Skeletal muscle satellite cell (primary cell): Measurements from ENCODE around the gene GJE1.
"Not testable (repeated sequence)": the region's sequence is repeated elsewhere in the genome, so short reads cannot be mapped to it uniquely, and the experiment has no call there.

Source experiments
- H3K27me3 ChIP-seq: 2 replicates; pipeline ENCODE4 v1.7.0; 2013; ENCODE audit warnings: low read length; ENCODE audit not compliant: control insufficient read depth, insufficient read depth
- H3K36me3 ChIP-seq: 2 replicates; pipeline ENCODE4 v1.7.0; 2013; ENCODE audit warnings: mild to moderate bottlenecking, control low read depth, low read length; ENCODE audit not compliant: insufficient read depth
- H3K4me1 ChIP-seq: 2 replicates; pipeline ENCODE4 v1.7.0; 2013; ENCODE audit warnings: low read length; ENCODE audit not compliant: control insufficient read depth, insufficient read depth
- H3K4me2 ChIP-seq: 2 replicates; pipeline ENCODE4 v1.7.0; 2013; ENCODE audit warnings: mild to moderate bottlenecking, low read length
- H3K4me3 ChIP-seq: 2 replicates; pipeline ENCODE4 v1.7.0; 2013; ENCODE audit warnings: low read length
- H3K9ac ChIP-seq: 2 replicates; pipeline ENCODE4 v1.7.0; 2013; ENCODE audit warnings: mild to moderate bottlenecking, low read depth, low read length, moderate library complexity
- H3K9me3 ChIP-seq: replicated peaks from 2 replicates; pipeline ENCODE4 v1.7.0; 2013; ENCODE audit warnings: mild to moderate bottlenecking, control low read depth, low read length

GJE1 gene

GRCh38 chr6:142138876-142139275 lies 6.2 kb downstream of the GJE1 start:
- H3K27me3 ChIP-seq: no peaks in the 10 kb centered on the region
- H3K9ac ChIP-seq: no peak overlapping the region
- H3K4me2 ChIP-seq: no peak overlapping the region
- H3K9me3 ChIP-seq: no peaks in the 10 kb centered on the region
- H3K36me3 ChIP-seq: no peaks in the 10 kb centered on the region
- no peaks in the 10 kb centered on the region for H3K4me1 ChIP-seq
- H3K4me3 ChIP-seq: no peak overlapping the region

- not testable (repeated sequence) for H3K36me3 ChIP-seq, H3K9me3 ChIP-seq, H3K27me3 ChIP-seq, H3K9ac ChIP-seq, H3K4me3 ChIP-seq, H3K4me1 ChIP-seq, H3K4me2 ChIP-seq
Observed at GRCh38 chr6:142141531-142141930, 8.8 kb downstream of the GJE1 start.

GRCh38 chr6:142146828-142147662 lies 14.3 kb downstream of the GJE1 start, which contains the start of the genes NMBR and VTA1:
Gene NMBR (minus strand): TSS chr6:142147122. CDS start chr6:142088658, 58,464 bp downstream.
Gene VTA1 (plus strand): TSS chr6:142147263. CDS start chr6:142147288, 25 bp downstream.
- H3K4me3 ChIP-seq: peak within 1 kb of the TSS; percentile 92
- no peaks in the 10 kb centered on the region for H3K36me3 ChIP-seq
- peak within 1 kb of the TSS; percentile 88 for H3K4me2 ChIP-seq
- peak within 1 kb of the TSS; percentile 94 for H3K9ac ChIP-seq
- peaks cover 19% of the 10 kb centered on the region for H3K4me1 ChIP-seq
- H3K9me3 ChIP-seq: no peaks in the 10 kb centered on the region
- no peaks in the 10 kb centered on the region for H3K27me3 ChIP-seq

GRCh38 chr6:142152746-142153145 lies 20.0 kb downstream of the GJE1 start:
- no peaks in the 10 kb centered on the region for H3K36me3 ChIP-seq
- no peak overlapping the region for H3K4me3 ChIP-seq
- H3K4me1 ChIP-seq: peaks cover 37% of the 10 kb centered on the region
- H3K4me2 ChIP-seq: peak overlapping the region; percentile 56
- H3K27me3 ChIP-seq: no peaks in the 10 kb centered on the region
- peak overlapping the region; percentile 35 for H3K9ac ChIP-seq
- H3K9me3 ChIP-seq: no peaks in the 10 kb centered on the region

DNA sequence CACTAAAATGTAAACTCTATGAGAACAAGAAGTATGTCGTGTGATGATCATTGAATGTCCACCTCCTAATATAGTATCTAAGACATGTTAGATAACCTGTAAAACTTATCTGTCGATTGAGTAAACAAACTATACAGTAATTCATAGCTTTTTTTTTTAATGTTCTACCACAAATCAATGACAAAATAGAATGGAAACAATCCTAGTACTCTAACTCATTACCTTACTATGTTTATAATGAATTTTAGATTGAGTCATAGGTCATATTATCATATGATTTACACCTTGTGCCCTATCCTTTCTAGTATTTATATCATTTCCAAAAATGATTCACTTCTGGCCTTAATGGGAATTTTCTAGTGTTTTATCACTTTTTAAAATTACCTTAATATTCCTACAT lies 20.5 kb downstream of the GJE1 start:
- Histone ChIP-seq H3K9me3 (no peaks in the 10 kb centered on the region), H3K4me2 (peak overlapping the region; percentile 56), H3K4me3 (no peak overlapping the region), H3K27me3 (no peaks in the 10 kb centered on the region), H3K36me3 (no peaks in the 10 kb centered on the region), H3K9ac (peak overlapping the region; percentile 6), H3K4me1 (peaks cover 34% of the 10 kb centered on the region)

- Histone ChIP-seq H3K4me2 (no peak overlapping the region), H3K9me3 (no peaks in the 10 kb centered on the region), H3K4me1 (peaks cover 24% of the 10 kb centered on the region), H3K36me3 (no peaks in the 10 kb centered on the region), H3K9ac (no peak overlapping the region), H3K27me3 (no peaks in the 10 kb centered on the region), H3K4me3 (no peak overlapping the region)
Observed at GRCh38 chr6:142154336-142154735, 21.6 kb downstream of the GJE1 start.

GRCh38 chr6:142155091-142155490 lies 22.4 kb downstream of the GJE1 start:
- no peak overlapping the region for H3K9ac ChIP-seq
- no peaks in the 10 kb centered on the region for H3K36me3 ChIP-seq
- no peaks in the 10 kb centered on the region for H3K9me3 ChIP-seq
- H3K4me3 ChIP-seq: no peak overlapping the region
- peaks cover 24% of the 10 kb centered on the region for H3K4me1 ChIP-seq
- no peak overlapping the region for H3K4me2 ChIP-seq
- no peaks in the 10 kb centered on the region for H3K27me3 ChIP-seq

DNA sequence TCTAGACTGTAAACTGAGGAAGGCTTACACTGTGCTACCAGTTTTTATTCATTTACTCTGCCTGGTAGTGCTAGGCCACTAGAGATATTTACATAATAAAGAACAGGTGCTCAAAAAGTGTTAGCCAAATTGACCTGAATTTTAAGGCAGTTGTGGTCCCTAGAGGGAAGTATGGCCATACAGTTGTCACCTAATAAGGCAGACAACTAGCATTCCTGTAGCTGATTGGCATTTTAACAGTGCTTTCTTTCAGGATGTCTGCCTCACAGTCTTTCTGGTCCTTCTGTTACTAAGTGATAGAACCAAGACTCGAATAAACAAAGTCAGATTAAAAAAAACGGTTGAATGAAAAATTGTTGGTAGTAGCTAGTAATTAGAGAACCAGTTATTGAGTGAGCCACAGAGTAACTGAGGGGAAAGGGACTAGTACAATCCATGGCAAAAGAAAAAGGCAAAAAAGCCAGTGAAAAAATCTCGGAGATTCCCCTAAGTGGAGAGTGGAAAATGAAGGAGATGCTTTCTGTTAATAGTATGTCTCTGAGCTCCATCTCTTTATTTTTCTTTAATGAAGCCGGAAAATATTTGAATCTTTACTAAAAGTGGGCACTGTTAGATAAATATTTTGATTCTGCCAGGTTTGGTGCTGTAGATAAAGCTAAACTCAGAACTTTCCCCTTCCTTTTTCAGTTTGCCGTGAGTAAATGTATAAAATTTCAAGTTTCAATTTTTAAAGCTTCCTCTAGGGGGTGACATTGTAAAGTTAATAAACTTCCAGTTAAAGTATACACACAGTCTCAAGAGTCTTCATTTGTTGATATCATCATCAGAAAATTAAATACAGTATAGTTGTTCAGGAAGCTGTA lies 23.4 kb downstream of the GJE1 start:
- no peaks in the 10 kb centered on the region for H3K36me3 ChIP-seq
- H3K4me3 ChIP-seq: no peak overlapping the region
- peaks cover 24% of the 10 kb centered on the region for H3K4me1 ChIP-seq
- H3K4me2 ChIP-seq: no peak overlapping the region
- no peaks in the 10 kb centered on the region for H3K9me3 ChIP-seq
- H3K9ac ChIP-seq: no peak overlapping the region
- H3K27me3 ChIP-seq: no peaks in the 10 kb centered on the region

DNA sequence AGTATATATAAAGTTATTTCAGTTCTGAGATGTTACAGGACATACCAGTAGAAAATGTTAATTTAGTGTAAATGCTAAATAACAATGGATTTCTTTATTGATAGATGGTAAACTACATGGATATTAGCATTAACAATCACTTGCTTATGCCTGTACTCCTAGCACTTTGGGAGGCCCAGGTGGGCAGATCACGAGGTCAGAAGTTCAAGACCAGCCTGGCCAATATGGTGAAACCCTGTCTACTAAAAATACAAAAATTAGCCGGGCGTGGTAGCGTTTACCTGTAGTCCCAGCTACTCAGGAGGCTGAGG lies 24.0 kb downstream of the GJE1 start:
- H3K36me3 ChIP-seq, H3K4me3 ChIP-seq, H3K9ac ChIP-seq, H3K4me2 ChIP-seq, H3K9me3 ChIP-seq, H3K27me3 ChIP-seq: not testable (repeated sequence)
- peaks cover 24% of the 10 kb centered on the region for H3K4me1 ChIP-seq

DNA sequence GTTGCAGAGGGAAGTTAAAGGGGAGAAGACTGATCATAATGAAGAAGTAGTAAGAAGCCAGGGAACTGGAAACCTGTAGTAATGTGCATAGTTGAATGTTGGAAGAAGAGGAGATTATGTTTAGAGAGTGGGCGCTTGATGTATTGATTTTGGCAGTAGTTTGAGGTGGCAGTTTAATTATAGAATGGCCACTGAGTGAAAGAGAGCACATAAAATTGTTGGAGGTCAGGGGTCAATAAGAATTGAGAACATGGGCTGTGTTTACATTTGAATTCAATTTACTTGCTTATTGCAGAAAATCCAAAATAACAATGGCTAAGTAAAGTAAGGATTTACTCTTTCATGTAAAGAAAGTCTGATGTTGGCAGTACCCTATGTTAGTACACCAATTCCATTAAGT lies 30.1 kb downstream of the GJE1 start:
- Histone ChIP-seq H3K9me3 (no peaks in the 10 kb centered on the region), H3K4me1 (peaks cover 10% of the 10 kb centered on the region), H3K27me3 (no peaks in the 10 kb centered on the region), H3K4me2 (no peak overlapping the region), H3K4me3 (no peak overlapping the region), H3K36me3 (peaks cover 3% of the 10 kb centered on the region), H3K9ac (no peak overlapping the region)

DNA sequence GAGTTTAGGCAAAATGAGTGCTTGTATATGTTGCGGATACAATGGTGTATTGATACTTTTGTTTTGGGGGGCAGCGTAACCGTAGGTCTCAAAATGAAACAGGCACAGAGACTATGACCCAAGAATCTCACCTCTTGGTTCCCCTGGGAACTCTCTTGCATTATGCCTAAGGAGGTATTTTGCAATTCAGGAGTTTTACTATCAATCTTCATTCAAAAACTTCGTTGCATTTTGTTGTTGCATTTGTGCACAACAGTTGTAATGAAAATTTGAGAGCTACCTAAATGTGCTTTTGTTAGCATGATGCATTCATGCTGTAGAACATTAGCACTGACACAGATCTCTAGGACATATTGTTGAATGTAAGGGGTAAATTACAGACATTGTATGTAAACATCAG lies 32.5 kb downstream of the GJE1 start:
- H3K4me2 ChIP-seq: no peak overlapping the region
- H3K9me3 ChIP-seq: no peaks in the 10 kb centered on the region
- H3K9ac ChIP-seq: no peak overlapping the region

More for the DNA sequence above, 32.5 kb downstream of the GJE1 start:
- peaks cover 12% of the 10 kb centered on the region for H3K36me3 ChIP-seq
- no peaks in the 10 kb centered on the region for H3K27me3 ChIP-seq
- H3K4me3 ChIP-seq: no peak overlapping the region
- H3K4me1 ChIP-seq: peaks cover 10% of the 10 kb centered on the region
